ENCODE results near the gene RIT2. TPM values are rescaled to one million over a fixed set of nuclear protein-coding genes. Genes with fewer than 3 reads are reported as not detected.

The RIT2 gene
- total and polyA plus RNA-seq, 8 donors = 0.12 TPM; not detected in 7

DNA sequence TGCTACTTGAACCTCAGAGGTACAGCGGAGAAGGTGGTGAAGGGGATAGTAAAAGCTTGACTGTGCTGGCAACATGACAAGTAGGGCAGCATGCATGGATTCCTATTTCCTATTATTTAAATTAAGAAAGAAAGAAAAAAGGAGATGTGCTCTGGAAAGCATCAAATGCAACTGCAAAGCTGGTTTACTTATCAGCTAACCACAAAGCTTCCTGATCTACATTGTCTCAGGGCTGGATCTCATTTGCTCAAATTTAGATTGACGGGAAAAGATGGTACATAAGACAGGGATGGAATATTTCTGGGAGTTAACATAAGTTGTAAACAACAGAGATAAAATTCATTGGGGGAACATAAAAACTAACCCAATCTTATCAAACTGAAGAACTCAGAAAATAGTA, 178.0 kb downstream of the RIT2 start:
- Histone ChIP-seq H3K4me1 (no peaks in the 10 kb centered on the region), H3K27ac (no peak overlapping the region), H3K4me3 (no peak overlapping the region), H3K27me3 (no peaks in the 10 kb centered on the region), H3K9me3 (no peaks in the 10 kb centered on the region), H3K36me3 (no peaks in the 10 kb centered on the region)
- no peak for ATAC-seq
- TF ChIP-seq, protein P1, sequence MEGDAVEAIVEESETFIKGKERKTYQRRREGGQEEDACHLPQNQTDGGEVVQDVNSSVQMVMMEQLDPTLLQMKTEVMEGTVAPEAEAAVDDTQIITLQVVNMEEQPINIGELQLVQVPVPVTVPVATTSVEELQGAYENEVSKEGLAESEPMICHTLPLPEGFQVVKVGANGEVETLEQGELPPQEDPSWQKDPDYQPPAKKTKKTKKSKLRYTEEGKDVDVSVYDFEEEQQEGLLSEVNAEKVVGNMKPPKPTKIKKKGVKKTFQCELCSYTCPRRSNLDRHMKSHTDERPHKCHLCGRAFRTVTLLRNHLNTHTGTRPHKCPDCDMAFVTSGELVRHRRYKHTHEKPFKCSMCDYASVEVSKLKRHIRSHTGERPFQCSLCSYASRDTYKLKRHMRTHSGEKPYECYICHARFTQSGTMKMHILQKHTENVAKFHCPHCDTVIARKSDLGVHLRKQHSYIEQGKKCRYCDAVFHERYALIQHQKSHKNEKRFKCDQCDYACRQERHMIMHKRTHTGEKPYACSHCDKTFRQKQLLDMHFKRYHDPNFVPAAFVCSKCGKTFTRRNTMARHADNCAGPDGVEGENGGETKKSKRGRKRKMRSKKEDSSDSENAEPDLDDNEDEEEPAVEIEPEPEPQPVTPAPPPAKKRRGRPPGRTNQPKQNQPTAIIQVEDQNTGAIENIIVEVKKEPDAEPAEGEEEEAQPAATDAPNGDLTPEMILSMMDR (IDR thresholded peaks at IDR 0.05) = no peak
- no peak for FAIRE-seq
- intact Hi-C loops (cut with DNase I) = no loop called here
- WGBS, 2 donors = 63 to 79% methylated on average over 2 of the region's 2 CpGs
- DNase-seq = no peak

DNA sequence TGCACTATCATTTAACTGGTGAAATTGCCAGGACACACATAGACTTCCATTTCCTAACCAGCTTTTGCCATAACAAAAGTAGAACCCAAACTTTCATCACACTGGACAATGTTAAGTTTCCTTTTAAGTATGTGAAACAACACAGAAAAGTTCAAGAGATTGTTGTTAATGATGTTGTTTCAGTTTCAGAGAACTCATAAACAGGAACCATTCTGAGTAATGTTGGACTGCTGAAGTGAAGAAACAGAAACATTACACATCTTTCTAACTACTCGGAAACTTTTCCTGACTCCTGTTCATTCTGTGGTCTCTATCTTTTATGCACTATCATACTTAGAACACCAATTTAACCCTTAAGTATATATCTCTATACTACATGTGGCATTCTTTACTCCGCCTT, 179.2 kb downstream of the RIT2 start:
- TF ChIP-seq, protein P1 (IDR thresholded peaks at IDR 0.05) = no peak
- intact Hi-C loops (cut with DNase I) = no loop called here
- DNase-seq (no peak), ATAC-seq (no peak), FAIRE-seq (no peak)
- Histone ChIP-seq H3K9me3 (no peaks in the 10 kb centered on the region), H3K4me3 (no peak overlapping the region), H3K27me3 (no peaks in the 10 kb centered on the region), H3K36me3 (no peaks in the 10 kb centered on the region), H3K27ac (no peak overlapping the region), H3K4me1 (no peaks in the 10 kb centered on the region)
- WGBS, 2 donors = 47 to 50% methylated on average over 2 of the region's 2 CpGs

DNA sequence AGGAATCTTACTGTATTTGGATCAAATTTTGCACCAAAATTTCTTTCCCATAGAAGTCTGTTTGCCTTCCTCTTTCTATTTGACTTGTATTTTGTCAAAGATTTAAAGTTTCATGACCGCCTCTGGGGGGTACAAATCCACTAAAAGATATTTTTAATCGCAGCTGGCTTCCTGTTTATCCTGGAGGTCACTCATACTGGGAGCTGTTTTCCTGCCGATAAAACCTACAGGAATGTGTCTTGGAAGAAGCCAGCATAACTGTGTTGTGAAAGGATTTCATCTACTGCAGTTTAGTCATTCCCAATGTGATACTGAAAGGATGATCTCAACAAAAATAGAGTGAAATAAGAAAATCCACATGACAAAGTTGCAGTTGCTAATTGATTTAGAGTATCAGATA, 184.0 kb downstream of the RIT2 start:
- no peak overlapping the region for H3K27ac ChIP-seq
- no peak for FAIRE-seq

DNA sequence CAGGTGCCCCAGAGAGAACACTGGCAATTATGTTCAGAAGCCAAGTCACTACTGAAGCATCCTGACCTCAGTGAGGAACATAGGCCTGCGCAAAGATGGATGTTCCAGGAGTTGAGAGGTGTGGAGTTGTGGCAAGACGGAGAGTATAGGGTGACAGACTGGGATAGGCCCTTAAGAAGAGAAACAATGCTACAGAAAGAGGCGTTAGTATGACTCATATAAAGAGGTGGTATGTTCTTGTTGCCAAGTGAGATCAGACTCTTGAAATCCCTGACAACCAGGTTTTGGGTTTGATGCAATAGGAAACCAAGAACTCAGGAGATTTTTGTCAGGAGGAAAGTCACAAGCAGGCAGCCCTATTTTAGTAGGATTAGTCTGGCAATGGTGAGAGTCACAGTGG, 185.6 kb downstream of the RIT2 start:
- Histone ChIP-seq H3K36me3 (no peaks in the 10 kb centered on the region), H3K4me3 (no peak overlapping the region), H3K27me3 (no peaks in the 10 kb centered on the region), H3K9me3 (no peaks in the 10 kb centered on the region), H3K27ac (no peak overlapping the region), H3K4me1 (no peaks in the 10 kb centered on the region)
- TF ChIP-seq, protein P1 (IDR thresholded peaks at IDR 0.05) = no peak
- no peak for FAIRE-seq
- intact Hi-C loops (cut with DNase I) = no loop called here
- DNase-seq = no peak
- 62 to 83% methylated on average over 3 of the region's 3 CpGs for WGBS, 2 donors
- no peak for ATAC-seq

More for the DNA sequence above, 184.0 kb downstream of the RIT2 start:
- DNase-seq (no peak), ATAC-seq (peak in 2 of 4 donors; percentile 57 to 69)
- Histone ChIP-seq H3K27me3 (no peaks in the 10 kb centered on the region), H3K4me3 (no peak overlapping the region), H3K9me3 (no peaks in the 10 kb centered on the region), H3K4me1 (no peaks in the 10 kb centered on the region), H3K36me3 (no peaks in the 10 kb centered on the region)
- TF ChIP-seq, protein P1 (IDR thresholded peaks at IDR 0.05) = no peak
- 10 to 18% methylated on average over 3 of the region's 3 CpGs for WGBS, 2 donors
- intact Hi-C loops (cut with DNase I) = no loop called here

DNA sequence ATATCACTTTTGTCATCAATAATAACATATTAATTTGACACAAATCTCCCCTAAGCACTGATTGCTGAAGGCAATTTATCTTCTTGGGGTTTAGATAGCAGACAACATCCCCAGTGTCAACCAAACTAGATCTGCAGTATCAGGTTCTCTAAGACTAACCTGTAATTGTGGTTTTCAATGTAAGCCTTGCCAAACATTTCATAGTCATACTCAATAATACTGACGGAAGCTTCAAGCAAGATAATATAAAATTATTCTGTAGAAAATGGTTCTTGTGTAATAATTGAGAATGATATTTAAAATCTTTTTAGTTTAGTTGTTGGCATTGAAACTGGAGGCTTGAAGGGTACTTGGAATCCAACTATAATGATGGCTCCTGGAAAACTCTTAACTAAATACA, 186.3 kb downstream of the RIT2 start:
- H3K36me3 ChIP-seq = no peaks in the 10 kb centered on the region
- FAIRE-seq (no peak), DNase-seq (no peak), ATAC-seq (no peak)
- TF ChIP-seq, protein P1 (IDR thresholded peaks at IDR 0.05) = no peak
- intact Hi-C loops (cut with DNase I) = no loop called here
- no peak overlapping the region for H3K4me3 ChIP-seq
- 57 to 83% methylated on average over 1 of the region's 1 CpG for WGBS, 2 donors
- H3K9me3 ChIP-seq = no peaks in the 10 kb centered on the region
- no peaks in the 10 kb centered on the region for H3K4me1 ChIP-seq
- H3K27me3 ChIP-seq = no peaks in the 10 kb centered on the region
- no peak overlapping the region for H3K27ac ChIP-seq
